Upper lobe of left lung (tissue), 4 donors: ENCODE data around the gene BBC3.
"Not testable (repeated sequence)": the region's sequence is repeated elsewhere in the genome, so short reads cannot be mapped to it uniquely, and the experiment has no call there.

Source experiments
- POLR2A ChIP-seq, 4 donors: fragments of 450-650 bp; IDR thresholded peaks; one replicate each; pipeline ENCODE4 v1.5.1; 2016 to 2017; ENCODE audit warnings: antibody characterized with exemption in 4 of 4, mild to moderate bottlenecking in 2 of 4
- TF ChIP-seq, protein P1 (sequence below), 6 experiments: fragments of 450-650 bp in 4 of 6; fragments of 200-600 bp in 2 of 6; sonication (generic) in 2 of 6; IDR thresholded peaks; one replicate each; pipeline ENCODE4 v1.5.1; 2016 to 2019; ENCODE audit warnings: antibody characterized with exemption in 6 of 6

DNA sequence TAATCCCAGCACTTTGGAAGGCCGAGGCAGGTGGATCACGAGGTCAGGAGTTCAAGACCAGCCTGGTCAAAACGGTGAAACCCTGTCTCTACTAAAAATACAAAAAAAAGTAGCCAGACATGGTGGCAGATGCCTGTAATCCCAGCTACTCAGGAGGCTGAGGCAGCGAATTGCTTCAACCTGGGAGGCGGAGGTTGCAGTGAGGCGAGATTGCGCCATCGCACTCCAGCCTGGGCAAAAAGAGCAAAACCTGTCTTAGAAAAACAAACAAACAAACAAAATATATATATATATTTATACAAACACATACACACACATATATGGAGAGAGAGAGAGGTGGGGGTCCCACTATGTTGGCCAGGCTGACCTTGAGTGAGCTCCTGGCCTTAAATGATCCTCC is 22.0 kb upstream of the BBC3 start:
- not testable (repeated sequence) for TF ChIP-seq POLR2A (IDR thresholded peaks at IDR 0.05)
- TF ChIP-seq, protein P1, sequence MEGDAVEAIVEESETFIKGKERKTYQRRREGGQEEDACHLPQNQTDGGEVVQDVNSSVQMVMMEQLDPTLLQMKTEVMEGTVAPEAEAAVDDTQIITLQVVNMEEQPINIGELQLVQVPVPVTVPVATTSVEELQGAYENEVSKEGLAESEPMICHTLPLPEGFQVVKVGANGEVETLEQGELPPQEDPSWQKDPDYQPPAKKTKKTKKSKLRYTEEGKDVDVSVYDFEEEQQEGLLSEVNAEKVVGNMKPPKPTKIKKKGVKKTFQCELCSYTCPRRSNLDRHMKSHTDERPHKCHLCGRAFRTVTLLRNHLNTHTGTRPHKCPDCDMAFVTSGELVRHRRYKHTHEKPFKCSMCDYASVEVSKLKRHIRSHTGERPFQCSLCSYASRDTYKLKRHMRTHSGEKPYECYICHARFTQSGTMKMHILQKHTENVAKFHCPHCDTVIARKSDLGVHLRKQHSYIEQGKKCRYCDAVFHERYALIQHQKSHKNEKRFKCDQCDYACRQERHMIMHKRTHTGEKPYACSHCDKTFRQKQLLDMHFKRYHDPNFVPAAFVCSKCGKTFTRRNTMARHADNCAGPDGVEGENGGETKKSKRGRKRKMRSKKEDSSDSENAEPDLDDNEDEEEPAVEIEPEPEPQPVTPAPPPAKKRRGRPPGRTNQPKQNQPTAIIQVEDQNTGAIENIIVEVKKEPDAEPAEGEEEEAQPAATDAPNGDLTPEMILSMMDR (IDR thresholded peaks at IDR 0.05): not testable (repeated sequence)
